ENCODE results near the gene GTF2H2C. TPM values are rescaled to one million over a fixed set of nuclear protein-coding genes. Genes with fewer than 3 reads are reported as not detected.

The GTF2H2C gene
- total and polyA plus RNA-seq, 2 of the 8 experiments (the other 6 are each of a cell fraction or from before 2014, with no cell fraction given) = 20.8 to 45.1 TPM

GRCh38 chr5:69519285-69519684 is 40.7 kb upstream of the GTF2H2C start:
- Histone ChIP-seq H3K4ac (replicated peaks; ENCODE audit: insufficient read length, low read depth, low read length) (no peak overlapping the region), H2BK120ac (replicated peaks; ENCODE audit: low read depth, low read length) (no peak overlapping the region), H4K5ac (ENCODE audit: insufficient read length, low read depth, low read length) (no peak overlapping the region), H4K8ac (ENCODE audit: extremely low read depth, insufficient read depth, low read length) (no peak overlapping the region), H2BK15ac (ENCODE audit: low read length) (no peak overlapping the region), H2BK20ac (ENCODE audit: low read length) (no peak overlapping the region), H3K4me1 (replicated peaks in 1 of 4; ENCODE audit: control insufficient read depth in 3 of 4, insufficient read depth in 4 of 4, low read length in 3 of 4) (no peaks in the 10 kb centered on the region), H2AK5ac (ENCODE audit: low read depth, low read length) (no peak overlapping the region), H3K4me3 (ENCODE audit: extremely low read depth in 1 of 4, insufficient read depth in 2 of 4, low read depth in 3 of 4, low read length in 4 of 4) (no peak overlapping the region), H2BK12ac (ENCODE audit: low read depth, low read length) (no peak overlapping the region), H4K91ac (replicated peaks; ENCODE audit: insufficient read length, low read length) (no peak overlapping the region), H3K27ac (ENCODE audit: low read depth, low read length) (no peak overlapping the region), H3K14ac (ENCODE audit: insufficient read length) (no peak overlapping the region), H3K23ac (ENCODE audit: insufficient read length) (no peak overlapping the region), H2AFZ (ENCODE audit: low read length) (no peak overlapping the region), H3K27me3 (replicated peaks in 1 of 4; ENCODE audit: control insufficient read depth in 3 of 4, extremely low read depth in 1 of 4, insufficient read depth in 3 of 4, low read length in 3 of 4) (no peaks in the 10 kb centered on the region), H3K4me2 (ENCODE audit: insufficient read depth in 1 of 2, low read depth in 2 of 2, low read length in 2 of 2) (no peak overlapping the region), H3K79me2 (ENCODE audit: control insufficient read depth in 1 of 2, insufficient read depth in 2 of 2, low read length in 2 of 2) (peaks cover 0 to 2% of the 10 kb centered on the region in 2 experiments; a peak in 1 of 4 replicates), H3K36me3 (ENCODE audit: control insufficient read depth in 2 of 4, insufficient read depth in 4 of 4, low read length in 3 of 4) (peaks cover 0 to 16% (median under 1%) of the 10 kb centered on the region in 4 experiments; a peak in 4 of 8 replicates), H3K9ac (replicated peaks in 1 of 4; ENCODE audit: extremely low read depth in 1 of 4, low read depth in 3 of 4, low read length in 3 of 4) (no peak overlapping the region), H3K18ac (ENCODE audit: extremely low read depth, low read length) (no peak overlapping the region), H3K9me3 (ENCODE audit: insufficient read depth in 2 of 2, low read depth in 1 of 2, low read length in 1 of 2) (peaks cover under 1 to 10% of the 10 kb centered on the region in 2 experiments; a peak in 1 of 4 replicates), H4K20me1 (replicated peaks in 1 of 2; ENCODE audit: control insufficient read depth in 1 of 2, insufficient read depth in 2 of 2, low read length in 2 of 2) (no peaks in the 10 kb centered on the region), H3K79me1 (ENCODE audit: low read depth, low read length) (no peaks in the 10 kb centered on the region; the same call in 1 of the 2 replicates), H3K56ac (replicated peaks; ENCODE audit: insufficient read length, low read depth, low read length) (no peak overlapping the region), H2BK5ac (ENCODE audit: low read depth, low read length) (no peak overlapping the region), H3K23me2 (ENCODE audit: low read depth, low read length) (no peaks in the 10 kb centered on the region)
- 95% methylated on average over 2 of the region's 2 CpGs; no CpG with 5 or more reads in 1 of the 2 experiments for WGBS, 2 experiments (ENCODE audit: extremely low coverage in 1 of 2, insufficient coverage in 1 of 2, insufficient read length in 1 of 2, insufficient replicate concordance in 2 of 2, low coverage in 1 of 2, low lambda C conversion rate in 2 of 2, missing lambda C conversion rate in 1 of 2)
- ChIA-PET CTCF (ENCODE audit: partially characterized antibody) (interaction anchor here (1.2 kb wide), 1 partner anchor 9 kb away, joined by 3 read pairs; no protein-coding TSS in a partner anchor), POLR2A (ENCODE audit: partially characterized antibody) (interaction anchor here (0.9 kb wide), 1 partner anchor 13 kb away, joined by 3 read pairs; no protein-coding TSS in a partner anchor)
- DNase-seq (ENCODE audit: low read depth in 1 of 2, low spot score in 2 of 2) (no peak), FAIRE-seq (no peak)
- TF ChIP-seq PHF8 (conservative IDR thresholded peaks at IDR 0.05; ENCODE audit: low read depth, low read length) = no peak
- TF ChIP-seq SIRT6 (IDR thresholded peaks at IDR 0.05; ENCODE audit: low read length) = no peak
- TF ChIP-seq USF2 (IDR thresholded peaks at IDR 0.05; ENCODE audit: low read length) = no peak
